Peyer's patch (tissue), 4 donors: ENCODE results near the gene KCND2.

Experiments used
- CTCF ChIP-seq, 6 experiments: fragments of 450-650 bp in 4 of 6; fragments of 200-600 bp in 2 of 6; sonication (generic) in 1 of 6; IDR thresholded peaks; one replicate each; pipeline ENCODE4 v1.5.1; 2017 to 2019; ENCODE audit warnings: antibody characterized with exemption in 6 of 6, mild to moderate bottlenecking in 3 of 6, moderate library complexity in 1 of 6
- POLR2A ChIP-seq, 2 donors: fragments of 450-650 bp; IDR thresholded peaks; one replicate each; pipeline ENCODE4 v1.5.1; 2017; ENCODE audit warnings: antibody characterized with exemption in 2 of 2, mild to moderate bottlenecking in 2 of 2, moderate library complexity in 2 of 2

DNA sequence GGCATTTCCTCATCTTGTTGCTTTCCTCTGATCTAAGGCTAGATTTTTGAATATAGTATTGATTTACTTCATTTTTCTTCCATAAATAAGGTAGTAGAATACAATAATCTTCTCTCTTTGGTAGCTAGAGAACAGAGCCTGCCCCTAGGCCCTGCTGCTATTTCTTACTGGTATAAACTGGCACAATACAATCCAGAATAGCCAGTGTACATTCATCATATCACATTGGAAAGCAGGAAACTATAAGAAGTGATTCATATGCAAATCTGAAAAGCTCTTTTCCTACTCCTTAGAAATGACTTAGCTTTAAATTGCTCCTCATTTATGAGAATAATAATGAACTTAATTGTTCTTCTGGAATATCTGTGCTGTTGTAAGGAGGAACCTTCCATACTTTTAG, 100.2 kb downstream of the KCND2 start:
- TF ChIP-seq POLR2A (IDR thresholded peaks at IDR 0.05) = no peak
- no peak for TF ChIP-seq CTCF (IDR thresholded peaks at IDR 0.05)
